Sigmoid colon (tissue), 7 donors: ENCODE results near the gene DPF3. TPM values are rescaled to one million over a fixed set of nuclear protein-coding genes. Genes with fewer than 3 reads are reported as not detected.
"Not testable (repeated sequence)": the region's sequence is repeated elsewhere in the genome, so short reads cannot be mapped to it uniquely, and the experiment has no call there.

ENCODE experiments used
- DNase-seq: peaks from one replicate; pipeline ENCODE4 v3.0.0-alpha.2; 2019
- H3K27ac ChIP-seq, 4 donors: fragments of 200-600 bp; sonication (generic); one replicate each; pipeline ENCODE4 v1.5.1; 2016 to 2019; ENCODE audit warnings: mild to moderate bottlenecking in 1 of 4
- H3K27me3 ChIP-seq, 3 donors: fragments of 200-600 bp; sonication (generic); one replicate each; pipeline ENCODE4 v1.5.1; 2019; ENCODE audit warnings: mild to moderate bottlenecking in 1 of 3
- H3K36me3 ChIP-seq, 4 donors: fragments of 200-600 bp; sonication (generic); one replicate each; pipeline ENCODE4 v1.5.1; 2016 to 2019
- H3K4me1 ChIP-seq, 4 donors: fragments of 200-600 bp; sonication (generic); one replicate each; pipeline ENCODE4 v1.5.1; 2017 to 2019
- H3K4me3 ChIP-seq, 4 donors: fragments of 200-600 bp; sonication (generic); one replicate each; pipeline ENCODE4 v1.5.1; 2017 to 2019; ENCODE audit warnings: mild to moderate bottlenecking in 2 of 4, moderate library complexity in 1 of 4
- H3K9me3 ChIP-seq, 4 donors: fragments of 200-600 bp in 3 of 4; sonication (generic) in 3 of 4; one replicate each; pipeline versions ENCODE4 v1.5.1 to v1.6.1; 2013 to 2019
- CTCF ChIP-seq, 4 experiments: fragments of 450-650 bp in 3 of 4; fragments of 200-600 bp in 1 of 4; IDR thresholded peaks; one replicate each; pipeline ENCODE4 v1.5.1; 2016 to 2019; ENCODE audit warnings: antibody characterized with exemption in 4 of 4, mild to moderate bottlenecking in 3 of 4, moderate library complexity in 2 of 4
- EP300 ChIP-seq, 4 donors: sonication (generic); formaldehyde crosslinking; IDR thresholded peaks; one replicate each; pipeline ENCODE4 v1.6.1; 2017; ENCODE audit warnings: antibody characterized with exemption in 4 of 4
- POLR2A ChIP-seq, 2 donors: fragments of 450-650 bp; IDR thresholded peaks; one replicate each; pipeline ENCODE4 v1.6.1; 2016; ENCODE audit warnings: antibody characterized with exemption in 2 of 2, mild to moderate bottlenecking in 2 of 2, moderate library complexity in 2 of 2
- POLR2AphosphoS5 ChIP-seq, 4 donors: sonication (generic); formaldehyde crosslinking; IDR thresholded peaks; one replicate each; pipeline ENCODE4 v1.6.1; 2017; ENCODE audit warnings: antibody characterized with exemption in 4 of 4
- WGBS, 2 donors: extraction: QIAGEN DNeasy Blood & Tissue Kit; methylation state at CpG; one replicate each; pipeline ENCODE4 v1.1.7; 2013; 5-methylcytosine and 5-hydroxymethylcytosine counted together
- intact Hi-C: fragments of 100-400 bp; cut with DNase I; formaldehyde crosslinking; loops from one replicate; pipeline ENCODE4 v1.15.1; 2023
- polyA plus RNA-seq, 3 donors: library from polyadenylated mRNA; stranded (reverse); fragments of 200-250 nt; gene quantifications; one replicate each; pipeline ENCODE4 v1.2.3, GENCODE V29; 2013
- total RNA-seq, 4 donors: library from RNA; depleted of rRNA; stranded (reverse); fragments of >200 nt; gene quantifications; one replicate each; pipeline ENCODE4 v1.1.0, GENCODE V29; 2016
- donor health status: healthy with polysubstance abuse.
- donor health status: Bipolar disorder and iron deficiency.
- donor health status: healthy.

DPF3 gene
- total and polyA plus RNA-seq, 7 donors = 0.28 to 4.5 (median 2.3) TPM

DNA sequence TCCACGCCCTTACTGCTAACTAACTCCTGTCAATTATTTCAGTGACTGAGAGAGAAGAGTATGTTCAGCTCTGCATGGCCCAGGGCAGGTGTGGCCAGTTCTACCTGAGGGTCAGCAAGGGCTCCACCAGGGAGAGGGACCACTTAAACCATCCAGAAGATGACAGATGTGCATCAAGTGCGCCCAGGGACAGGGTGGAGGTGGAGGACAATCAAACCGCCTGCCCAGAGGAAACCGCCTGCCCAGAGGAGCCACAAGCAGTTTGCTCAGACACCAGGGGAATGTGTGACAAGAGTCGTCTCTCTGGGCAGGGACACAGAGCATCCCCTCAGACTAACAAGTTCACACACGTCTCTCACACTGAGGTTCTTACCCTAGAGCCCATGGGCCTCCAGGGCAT lies 14.5 kb downstream of the DPF3 start:
- TF ChIP-seq EP300 (IDR thresholded peaks at IDR 0.05) (no peak), CTCF (IDR thresholded peaks at IDR 0.05) (no peak), POLR2A (IDR thresholded peaks at IDR 0.05) (no peak), POLR2AphosphoS5 (IDR thresholded peaks at IDR 0.05) (no peak)
- DNase-seq = no peak
- H3K4me3 ChIP-seq = no peak overlapping the region
- WGBS, 2 donors = 94 to 95% methylated on average over 6 of the region's 6 CpGs
- no peaks in the 10 kb centered on the region for H3K27me3 ChIP-seq
- H3K4me1 ChIP-seq = no peaks in the 10 kb centered on the region
- H3K27ac ChIP-seq = no peak overlapping the region
- no peaks in the 10 kb centered on the region for H3K36me3 ChIP-seq
- H3K9me3 ChIP-seq = no peaks in the 10 kb centered on the region
- intact Hi-C loops = no loop called here

- TF ChIP-seq POLR2A (IDR thresholded peaks at IDR 0.05) (no peak), CTCF (IDR thresholded peaks at IDR 0.05) (no peak)
- intact Hi-C loops = no loop called here
- Histone ChIP-seq H3K27me3 (no peaks in the 10 kb centered on the region), H3K4me3 (no peak overlapping the region), H3K9me3 (no peaks in the 10 kb centered on the region), H3K36me3 (no peaks in the 10 kb centered on the region), H3K4me1 (no peaks in the 10 kb centered on the region), H3K27ac (no peak overlapping the region)
- DNase-seq = no peak
- 93 to 96% methylated on average over 5 of the region's 5 CpGs for WGBS, 2 donors
Measured at GRCh38 chr14:72878746-72879145, 15.2 kb downstream of the DPF3 start.

GRCh38 chr14:72876710-72877063 lies 17.2 kb downstream of the DPF3 start:
- no peak overlapping the region for H3K4me3 ChIP-seq
- H3K4me1 ChIP-seq = no peaks in the 10 kb centered on the region
- no peaks in the 10 kb centered on the region for H3K27me3 ChIP-seq
- no peak overlapping the region for H3K27ac ChIP-seq
- H3K9me3 ChIP-seq = no peaks in the 10 kb centered on the region
- TF ChIP-seq POLR2AphosphoS5 (IDR thresholded peaks at IDR 0.05) (no peak), POLR2A (IDR thresholded peaks at IDR 0.05) (no peak), CTCF (IDR thresholded peaks at IDR 0.05) (no peak), EP300 (IDR thresholded peaks at IDR 0.05) (no peak)
- H3K36me3 ChIP-seq = no peaks in the 10 kb centered on the region
- WGBS, 2 donors = 74 to 77% methylated on average over 4 of the region's 4 CpGs
- intact Hi-C loops = no loop called here
- no peak for DNase-seq

DNA sequence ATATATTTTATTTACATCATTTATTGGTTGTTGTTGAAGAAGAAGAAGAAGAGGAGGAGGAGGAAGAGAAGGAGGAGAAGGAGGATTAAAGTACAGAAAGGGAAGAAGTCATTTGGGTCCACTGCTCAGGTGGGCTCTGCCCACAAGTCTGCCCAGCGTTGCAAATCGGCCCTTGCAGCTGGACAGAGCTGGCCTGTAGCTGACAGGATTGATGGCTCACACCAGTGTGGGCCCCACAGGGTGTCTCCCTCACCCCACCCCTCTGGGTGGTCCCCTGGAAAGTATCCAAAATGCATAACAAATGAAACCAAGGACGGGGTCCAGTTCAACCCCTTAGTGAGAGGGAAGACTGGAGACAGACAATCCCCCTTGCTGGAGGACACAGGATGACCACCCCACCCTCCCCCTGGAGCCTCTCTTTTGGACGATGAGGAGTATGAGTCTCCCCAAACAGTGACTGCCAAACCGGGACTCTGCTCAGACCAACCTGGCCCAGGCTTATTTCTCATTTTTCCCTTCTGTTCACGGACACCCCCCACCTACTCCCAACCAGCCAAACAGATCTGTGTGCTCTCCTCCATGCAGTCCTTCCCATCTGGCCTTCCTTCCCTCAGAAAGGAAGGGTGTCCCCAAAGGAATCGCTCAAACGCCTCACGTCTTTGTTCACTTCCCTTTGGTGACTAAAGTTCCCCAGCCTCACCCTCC lies 17.7 kb downstream of the DPF3 start:
- no peak overlapping the region for H3K4me3 ChIP-seq
- no peaks in the 10 kb centered on the region for H3K27me3 ChIP-seq
- no peaks in the 10 kb centered on the region for H3K36me3 ChIP-seq
- no peak overlapping the region for H3K27ac ChIP-seq
- WGBS, 2 donors = 82 to 83% methylated on average over 9 of the region's 9 CpGs
- DNase-seq = no peak
- intact Hi-C loops = no loop called here
- no peaks in the 10 kb centered on the region for H3K9me3 ChIP-seq
- no peaks in the 10 kb centered on the region for H3K4me1 ChIP-seq
- no peak for TF ChIP-seq POLR2A (IDR thresholded peaks at IDR 0.05)
- TF ChIP-seq CTCF (IDR thresholded peaks at IDR 0.05) = no peak
- TF ChIP-seq POLR2AphosphoS5 (IDR thresholded peaks at IDR 0.05) = no peak
- no peak for TF ChIP-seq EP300 (IDR thresholded peaks at IDR 0.05)

- intact Hi-C loops, DNase-seq, H3K9me3 ChIP-seq, H3K27me3 ChIP-seq, H3K27ac ChIP-seq, H3K4me3 ChIP-seq, H3K4me1 ChIP-seq, H3K36me3 ChIP-seq: not testable (repeated sequence)
- WGBS, 2 donors = 93% methylated on average over 4 of the region's 4 CpGs
Measured at GRCh38 chr14:72870878-72871277, 23.0 kb downstream of the DPF3 start.
